ENCODE results near the gene PIGL. TPM values are rescaled to one million over a fixed set of nuclear protein-coding genes. Genes with fewer than 3 reads are reported as not detected.

Gene PIGL
- total and polyA plus RNA-seq, 2 donors (not counting 3 experiments of a cell fraction or from before 2014, with no cell fraction given) = 28.6 to 40.8 TPM

DNA sequence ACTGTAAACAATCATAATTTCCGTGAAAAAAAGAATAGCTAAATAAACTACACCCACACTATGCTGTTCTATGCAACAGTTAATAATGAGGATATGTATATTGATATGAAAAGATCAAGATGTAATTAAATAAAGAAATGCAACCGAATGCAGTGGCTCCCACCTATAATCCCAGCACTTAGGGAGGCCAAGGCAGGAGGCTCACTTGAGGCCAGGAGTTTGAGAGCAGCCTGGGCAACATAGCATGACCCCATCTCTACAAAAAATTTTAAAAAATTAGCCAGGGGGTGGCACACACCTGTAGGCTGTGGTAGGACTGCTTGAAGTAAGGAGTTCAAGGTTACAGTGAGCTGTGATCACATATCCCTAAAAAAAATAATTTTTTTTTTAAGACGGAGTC, 121.4 kb downstream of the PIGL start:
- Histone ChIP-seq H3K9me3 (replicated peaks; ENCODE audit: control insufficient read depth, insufficient read depth, low read length) (no peaks in the 10 kb centered on the region), H3K27ac (ENCODE audit: insufficient read depth, low read depth, low read length) (no peak overlapping the region), H3K4me3 (replicated peaks in 1 of 3; ENCODE audit: insufficient read depth in 1 of 3, low read depth in 1 of 3, low read length in 3 of 3) (no peak overlapping the region), H3K9me1 (replicated peaks; ENCODE audit: control insufficient read depth, extremely low read depth, insufficient read depth, low read length) (no peaks in the 10 kb centered on the region), H3K27me3 (ENCODE audit: control insufficient read depth in 2 of 2, insufficient read depth in 2 of 2, low read length in 2 of 2) (no peaks in the 10 kb centered on the region), H3K79me2 (ENCODE audit: control insufficient read depth, insufficient read depth, low read length) (no peaks in the 10 kb centered on the region), H2AFZ (ENCODE audit: low read depth, low read length) (no peak overlapping the region), H3K4me2 (ENCODE audit: insufficient read depth, low read length) (no peak overlapping the region), H4K20me1 (replicated peaks; ENCODE audit: control insufficient read depth, extremely low read depth, insufficient read depth, low read length) (no peaks in the 10 kb centered on the region), H3K9ac (replicated peaks; ENCODE audit: extremely low read depth, insufficient read depth, low read length) (no peak overlapping the region), H3K36me3 (ENCODE audit: control insufficient read depth in 2 of 2, extremely low read depth in 1 of 2, insufficient read depth in 2 of 2, low read length in 2 of 2) (no peaks in the 10 kb centered on the region), H3K4me1 (ENCODE audit: control insufficient read depth, extremely low read depth, insufficient read depth, low read length) (no peaks in the 10 kb centered on the region)
- TF ChIP-seq JUN (IDR thresholded peaks at IDR 0.05; ENCODE audit: borderline replicate concordance, insufficient read depth, insufficient read length, low read depth) (no peak), EZH2 (IDR thresholded peaks at IDR 0.05; ENCODE audit: borderline replicate concordance, low read depth, low read length, severe bottlenecking) (no peak), POLR2A (IDR thresholded peaks at IDR 0.05; ENCODE audit: low read depth, low read length) (no peak), GATA2 (IDR thresholded peaks at IDR 0.05; ENCODE audit: insufficient read depth, insufficient read length, low read depth, low read length) (no peak), FOS (IDR thresholded peaks at IDR 0.05; ENCODE audit: borderline replicate concordance, insufficient read depth, low read length) (no peak)
- TF ChIP-seq, protein P1, sequence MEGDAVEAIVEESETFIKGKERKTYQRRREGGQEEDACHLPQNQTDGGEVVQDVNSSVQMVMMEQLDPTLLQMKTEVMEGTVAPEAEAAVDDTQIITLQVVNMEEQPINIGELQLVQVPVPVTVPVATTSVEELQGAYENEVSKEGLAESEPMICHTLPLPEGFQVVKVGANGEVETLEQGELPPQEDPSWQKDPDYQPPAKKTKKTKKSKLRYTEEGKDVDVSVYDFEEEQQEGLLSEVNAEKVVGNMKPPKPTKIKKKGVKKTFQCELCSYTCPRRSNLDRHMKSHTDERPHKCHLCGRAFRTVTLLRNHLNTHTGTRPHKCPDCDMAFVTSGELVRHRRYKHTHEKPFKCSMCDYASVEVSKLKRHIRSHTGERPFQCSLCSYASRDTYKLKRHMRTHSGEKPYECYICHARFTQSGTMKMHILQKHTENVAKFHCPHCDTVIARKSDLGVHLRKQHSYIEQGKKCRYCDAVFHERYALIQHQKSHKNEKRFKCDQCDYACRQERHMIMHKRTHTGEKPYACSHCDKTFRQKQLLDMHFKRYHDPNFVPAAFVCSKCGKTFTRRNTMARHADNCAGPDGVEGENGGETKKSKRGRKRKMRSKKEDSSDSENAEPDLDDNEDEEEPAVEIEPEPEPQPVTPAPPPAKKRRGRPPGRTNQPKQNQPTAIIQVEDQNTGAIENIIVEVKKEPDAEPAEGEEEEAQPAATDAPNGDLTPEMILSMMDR (IDR thresholded peaks at IDR 0.05; ENCODE audit: extremely low read depth in 1 of 2, insufficient read depth in 1 of 2, low read depth in 1 of 2, low read length in 2 of 2) = no peak
- TF ChIP-seq, protein P2, sequence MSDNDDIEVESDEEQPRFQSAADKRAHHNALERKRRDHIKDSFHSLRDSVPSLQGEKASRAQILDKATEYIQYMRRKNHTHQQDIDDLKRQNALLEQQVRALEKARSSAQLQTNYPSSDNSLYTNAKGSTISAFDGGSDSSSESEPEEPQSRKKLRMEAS (IDR thresholded peaks at IDR 0.05; ENCODE audit: insufficient read depth, insufficient read length) = no peak
- dilution Hi-C loops (cut with MboI; ENCODE audit: extremely low pct_ligation_motif_present, low sequenced_read_pairs) (no loop called here), intact Hi-C loops (cut with micrococcal nuclease) (no loop called here)
- DNase-seq (ENCODE audit: low read depth, low spot score) = no peak
- FAIRE-seq = no peak
- ChIA-PET CTCF (interaction anchor here (0.8 to 2.2 kb wide), 5 partner anchors 12 to 48 kb away, joined by 3 to 13 read pairs (median 4); partner anchors contain the start of gene CENPV), POLR2A (interaction anchor here (0.7 kb wide), 1 partner anchor 44 kb away, joined by 3 read pairs; no protein-coding TSS in a partner anchor)
- BruUV-seq (replicated peaks) = no TSS peak

Measured in endothelial cell of umbilical vein (primary cell).